Middle frontal gyrus (tissue), 1 donor: ENCODE measurements around the gene SMARCA1.
"Not testable (repeated sequence)": the region's sequence is repeated elsewhere in the genome, so short reads cannot be mapped to it uniquely, and the experiment has no call there.

ENCODE experiments used
- DNase-seq: peaks from one replicate; pipeline ENCODE4 v3.0.0-alpha.2; 2015; ENCODE audit warnings: low spot score; ENCODE audit errors: extremely low spot score

SMARCA1 gene

DNA sequence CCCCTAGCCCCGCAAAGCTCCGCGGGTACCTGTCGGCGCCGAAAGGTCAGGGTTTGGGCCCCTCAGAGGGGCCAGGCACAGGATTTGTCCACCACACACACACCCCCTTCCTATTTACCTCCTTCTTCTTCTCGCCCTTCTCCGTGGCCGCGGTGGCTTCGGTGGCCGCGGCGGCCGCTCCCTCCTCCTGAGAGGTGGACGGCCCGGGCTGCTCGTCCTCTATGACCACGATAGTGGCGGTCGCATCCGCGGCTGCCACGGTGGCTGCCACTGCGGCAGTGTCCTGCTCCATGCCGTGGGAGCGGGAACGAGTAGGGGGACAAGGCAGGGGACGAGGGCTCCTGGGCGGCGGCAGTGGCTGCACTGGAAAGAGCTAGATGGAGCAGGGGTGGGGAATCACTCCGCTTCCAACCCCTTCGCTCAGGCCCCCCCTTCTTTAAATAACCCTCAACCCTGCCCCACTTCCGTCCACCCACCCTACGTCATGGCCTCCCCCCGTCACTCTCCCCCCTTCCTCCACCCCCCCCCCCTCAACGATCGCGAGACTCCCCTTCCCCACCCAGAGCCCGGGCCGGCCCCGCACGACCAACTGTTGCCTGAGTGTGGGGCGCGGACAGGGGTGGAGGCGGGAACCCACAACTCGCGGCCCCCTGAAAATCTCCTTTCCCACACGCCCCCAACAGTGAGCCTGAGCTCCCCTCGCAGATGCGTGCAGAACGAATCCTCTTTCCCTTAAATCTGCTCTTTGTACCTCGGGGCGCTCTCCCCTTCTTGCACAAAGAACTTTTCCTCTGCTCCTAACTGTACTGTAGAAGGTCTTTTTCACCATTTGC, at the start of gene SMARCA1:
Gene SMARCA1 (minus strand): TSS at position 412 of the 833 bp plus-strand sequence. CDS start 120 bp downstream, at position 292.
- DNase-seq = no peak

DNA sequence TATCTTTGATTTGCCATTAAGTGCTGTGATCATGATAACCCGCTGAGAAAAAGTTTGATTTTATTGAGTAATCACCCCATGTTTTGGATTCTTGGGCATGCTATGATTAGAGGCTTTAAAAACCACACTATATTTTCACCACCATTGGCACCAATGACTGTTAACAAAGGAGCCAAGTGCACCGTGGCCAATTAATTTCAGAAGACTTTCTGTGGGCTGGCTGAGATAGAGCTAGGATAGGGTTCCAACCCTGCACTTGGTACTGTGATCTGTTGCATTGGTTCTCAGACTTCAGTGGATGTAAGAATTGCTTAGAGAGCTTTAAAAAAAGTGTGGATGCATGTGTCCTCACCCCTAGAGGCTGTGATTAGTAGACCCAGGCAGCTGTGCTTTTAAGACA, 49.1 kb upstream of the SMARCA1 start:
- DNase-seq = no peak

GRCh38 chrX:129568349-129568748, 45.1 kb upstream of the SMARCA1 start:
- no peak for DNase-seq

DNA sequence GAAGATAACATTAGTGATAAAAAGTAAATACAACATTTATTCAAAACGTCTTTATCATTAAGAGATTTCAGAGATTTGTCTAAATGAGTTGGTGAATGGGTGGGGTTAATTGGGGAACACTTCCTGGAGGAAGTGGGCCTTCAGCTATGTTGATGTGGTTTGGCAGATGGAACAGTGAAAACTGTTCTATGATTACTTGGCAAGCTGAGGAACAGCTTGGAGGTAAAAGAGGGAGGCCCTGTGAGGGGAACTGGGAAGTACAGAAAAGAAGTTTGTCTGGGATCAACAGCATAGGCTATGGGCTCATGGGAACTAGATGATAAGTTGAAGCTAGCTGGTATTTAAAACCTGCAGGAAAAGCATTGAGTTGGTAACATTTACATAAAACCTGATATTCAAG, 42.8 kb upstream of the SMARCA1 start:
- no peak for DNase-seq

- DNase-seq = no peak
Observed at GRCh38 chrX:129565046-129565650, 41.9 kb upstream of the SMARCA1 start.

- DNase-seq = not testable (repeated sequence)
Observed at GRCh38 chrX:129564345-129564744, 41.1 kb upstream of the SMARCA1 start.

- no peak for DNase-seq
Observed at GRCh38 chrX:129561453-129561852, 38.2 kb upstream of the SMARCA1 start.

GRCh38 chrX:129559783-129560182, 36.5 kb upstream of the SMARCA1 start:
- DNase-seq = no peak

GRCh38 chrX:129557844-129558480, 34.7 kb upstream of the SMARCA1 start:
- no peak for DNase-seq

GRCh38 chrX:129556806-129557315, 33.6 kb upstream of the SMARCA1 start:
- DNase-seq = no peak

- not testable (repeated sequence) for DNase-seq
Observed at GRCh38 chrX:129554816-129555215, 31.5 kb upstream of the SMARCA1 start.

DNA sequence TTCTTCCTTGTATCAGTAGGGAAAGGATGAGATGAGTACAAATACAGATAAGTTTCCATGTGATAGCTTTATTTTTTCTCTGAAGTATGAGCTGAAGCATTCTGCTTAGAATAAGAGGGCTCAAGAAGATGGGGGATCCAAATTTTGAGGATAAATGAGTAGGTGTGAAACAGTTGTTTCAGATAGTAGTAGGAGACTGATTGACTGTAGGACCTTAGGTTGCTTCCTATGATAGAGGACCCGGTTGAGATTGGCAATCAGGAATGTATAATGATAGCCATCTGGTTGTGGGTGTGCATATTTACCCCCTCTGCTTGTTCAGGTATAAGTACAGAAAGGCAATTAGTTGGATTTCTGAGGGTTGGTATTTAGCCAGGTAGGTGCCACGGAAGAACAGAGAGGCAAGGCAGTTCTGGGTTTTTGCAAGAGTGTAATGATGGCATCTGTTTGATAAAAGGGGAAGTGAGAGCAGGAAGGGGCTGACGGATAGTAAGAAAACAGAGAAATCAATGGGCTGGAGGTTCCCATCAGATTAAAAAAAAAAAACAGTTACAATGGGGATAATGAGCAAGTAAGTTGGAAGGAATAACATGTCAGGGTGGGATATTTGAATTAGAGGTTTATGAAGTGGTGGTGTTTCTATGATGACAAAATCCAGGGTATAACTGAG, 30.5 kb upstream of the SMARCA1 start:
- no peak for DNase-seq

GRCh38 chrX:129549124-129549523, 25.8 kb upstream of the SMARCA1 start:
- no peak for DNase-seq

DNA sequence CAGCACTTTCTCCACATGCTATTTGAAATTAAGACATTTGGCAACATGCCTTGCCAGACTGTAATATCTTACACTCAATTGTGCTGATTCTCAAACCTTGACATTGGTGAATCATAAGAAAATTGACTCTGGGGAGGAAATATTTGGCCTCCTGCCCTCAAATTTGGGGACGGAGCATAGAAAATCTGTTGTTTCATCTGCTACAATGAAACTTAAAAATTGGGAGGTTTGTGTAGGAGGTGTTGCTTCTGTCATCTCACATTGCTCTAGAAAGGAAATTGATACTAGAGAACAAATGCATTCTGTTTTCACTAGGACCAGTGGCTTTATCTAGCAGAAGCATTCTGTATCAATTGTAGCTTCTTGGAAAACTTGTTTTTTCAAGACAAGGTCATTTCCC, 22.1 kb upstream of the SMARCA1 start:
- DNase-seq = no peak

DNA sequence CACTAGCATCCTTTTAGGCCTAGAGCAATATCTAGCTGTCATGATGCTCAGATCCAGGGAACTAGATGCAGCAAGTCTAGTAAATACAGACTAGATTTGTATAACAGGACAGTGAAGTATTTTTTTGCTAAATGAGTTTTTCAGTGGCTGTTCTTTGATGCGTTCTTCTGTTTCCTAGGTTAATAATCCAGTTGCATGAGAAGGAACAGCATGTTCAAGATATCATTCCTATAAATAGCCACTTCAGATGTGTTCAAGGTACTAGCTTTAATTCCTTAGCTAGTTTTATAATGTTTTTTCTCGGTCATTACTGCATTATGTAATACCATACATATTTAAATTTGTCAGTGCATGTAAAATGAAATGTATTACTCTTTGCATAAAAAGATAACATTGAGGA, 21.5 kb upstream of the SMARCA1 start:
- DNase-seq = no peak

DNA sequence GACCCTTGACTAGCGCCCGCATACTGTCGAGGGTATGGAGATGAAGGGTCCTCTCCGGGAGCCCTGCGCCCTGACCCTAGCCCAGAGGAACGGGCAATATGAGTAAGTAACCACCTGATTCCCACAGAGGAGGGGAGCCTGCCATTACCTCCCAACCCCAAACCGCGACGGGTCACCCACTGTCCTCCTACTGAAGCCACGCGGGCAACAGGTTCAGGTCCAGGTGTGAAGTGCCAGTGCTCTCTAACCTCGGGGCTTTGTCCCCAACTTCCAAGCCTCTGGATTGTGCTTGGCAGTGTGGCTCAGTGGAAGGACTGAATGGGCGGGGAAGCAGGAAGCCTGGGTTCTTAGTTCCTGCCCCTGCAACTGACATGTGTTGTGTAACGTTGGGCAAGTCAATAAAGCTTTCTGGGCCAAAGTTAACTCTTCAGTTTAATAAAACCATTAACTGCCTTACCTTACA, 17.5 kb upstream of the SMARCA1 start:
- DNase-seq = no peak

DNA sequence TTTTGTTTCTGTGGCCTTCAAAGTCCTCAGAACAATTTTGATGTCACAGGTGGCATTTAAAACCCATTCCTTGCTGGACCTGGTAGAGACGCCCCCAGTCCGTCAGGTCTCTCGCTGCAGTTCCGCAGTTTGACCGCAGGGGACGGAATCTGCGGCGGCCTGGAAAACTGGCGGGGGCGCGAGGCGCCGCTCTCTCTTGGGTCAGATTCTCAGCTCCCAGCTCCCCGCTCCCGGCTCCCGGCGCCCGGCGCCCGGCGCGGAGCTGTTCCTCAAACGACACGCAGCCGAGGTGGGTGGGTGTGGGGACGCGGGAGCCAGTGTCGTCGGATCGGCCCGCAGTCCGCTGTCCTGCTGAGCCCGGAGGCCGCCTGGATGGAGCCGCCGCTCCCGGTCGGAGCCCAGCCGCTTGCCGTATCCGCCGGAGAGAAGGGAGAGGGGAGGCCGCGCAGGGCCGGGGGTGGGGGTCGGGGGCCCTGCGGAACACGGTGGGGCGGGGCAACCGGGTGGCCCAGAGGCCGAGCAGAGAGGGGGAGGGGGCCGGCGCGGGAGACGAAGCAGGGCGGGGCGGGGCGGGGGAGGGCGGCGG, 16.9 kb upstream of the SMARCA1 start, which contains the start of gene OCRL:
Gene OCRL (plus strand): TSS at position 192 of the 586 bp plus-strand sequence. CDS start 181 bp downstream, at position 373.
- no peak for DNase-seq

DNA sequence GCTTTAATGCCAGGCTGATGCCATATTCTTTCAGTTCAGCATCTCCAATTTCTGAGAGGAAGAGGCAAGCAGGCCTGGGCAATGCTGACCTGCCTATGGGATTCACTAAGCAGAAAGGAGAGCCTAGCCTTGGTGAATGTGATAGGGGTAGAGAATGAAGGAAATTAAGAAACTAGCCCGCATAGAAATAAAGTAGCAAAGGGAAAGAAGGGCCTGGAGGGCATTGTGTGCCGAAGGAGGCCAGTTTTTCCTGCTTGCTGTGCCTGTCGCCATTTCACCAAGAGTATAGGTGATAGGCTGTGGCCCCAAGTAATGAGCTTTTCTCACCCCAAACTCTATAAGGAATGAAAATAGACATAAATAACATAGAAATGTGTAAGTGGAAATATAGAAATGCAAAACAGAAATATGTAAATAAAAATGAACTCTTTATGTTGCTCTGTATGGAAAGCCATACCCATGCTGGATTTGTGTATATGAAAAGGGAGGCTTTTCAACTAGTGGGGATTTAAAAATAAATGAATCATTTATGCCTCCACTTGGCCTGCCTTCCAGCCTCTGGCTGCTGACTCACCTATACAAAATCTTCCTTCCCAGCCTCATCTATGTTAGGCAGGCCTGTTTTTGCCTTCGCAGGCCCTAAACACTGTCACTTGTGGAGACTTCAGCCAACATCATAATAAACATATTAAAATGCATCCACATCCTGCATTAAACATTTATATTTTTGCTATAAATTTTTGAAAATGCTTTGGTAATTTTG, 11.7 kb upstream of the SMARCA1 start:
- no peak for DNase-seq

DNA sequence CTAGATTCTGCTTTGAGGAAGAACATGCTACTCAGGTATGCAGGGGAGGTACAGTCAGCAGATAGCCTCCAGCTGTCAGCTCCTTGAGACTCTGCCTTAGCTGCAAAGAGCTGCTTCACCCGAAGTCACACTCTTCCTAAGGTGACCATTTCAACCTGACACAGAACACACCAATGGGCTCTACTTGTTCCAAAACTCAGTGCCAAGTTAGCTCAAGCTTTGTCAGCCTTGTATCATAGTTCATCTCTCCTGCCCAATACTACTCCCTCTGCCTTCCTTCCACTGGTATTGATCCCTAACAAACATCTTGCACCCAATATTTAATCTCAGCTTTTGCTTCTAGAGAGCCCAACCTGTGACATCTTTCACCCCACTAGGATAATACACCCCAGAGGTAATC, 7.8 kb upstream of the SMARCA1 start:
- no peak for DNase-seq

DNA sequence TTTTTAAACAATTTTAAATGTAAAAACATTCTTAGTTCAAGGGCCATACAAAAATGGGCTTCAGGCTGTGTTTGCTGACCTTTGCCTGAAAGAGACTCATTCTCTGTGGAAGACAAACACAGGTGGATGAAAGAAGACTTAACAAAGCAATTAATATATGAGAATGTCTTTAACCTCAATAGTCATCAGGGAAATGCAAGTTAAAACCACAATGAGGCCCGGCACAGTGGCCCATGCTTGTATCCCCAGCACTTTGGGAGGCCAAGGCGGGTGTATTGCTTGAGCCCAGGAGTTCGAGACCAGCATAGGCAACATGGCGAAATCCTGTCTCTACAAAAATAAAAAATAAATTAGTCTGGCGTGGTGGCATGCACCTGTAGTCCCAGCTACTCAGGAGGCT, 7.1 kb upstream of the SMARCA1 start:
- no peak for DNase-seq
